ENCODE measurements around the gene KCTD8. TPM values are rescaled to one million over a fixed set of nuclear protein-coding genes. Genes with fewer than 3 reads are reported as not detected.

The KCTD8 gene
- total and polyA plus RNA-seq, 11 donors = 0.15 to 2.9 (median 0.17) TPM; not detected in 8

GRCh38 chr4:44231006-44231405, 217.6 kb downstream of the KCTD8 start:
- H3K27me3 ChIP-seq = no peaks in the 10 kb centered on the region
- 81 to 84% (median 82%) methylated on average over 2 of the region's 2 CpGs for WGBS, 4 donors
- intact Hi-C loops (cut with DNase I) = no loop called here
- no peak for DNase-seq
- H3K36me3 ChIP-seq = no peaks in the 10 kb centered on the region
- no peaks in the 10 kb centered on the region for H3K4me1 ChIP-seq
- ATAC-seq = no peak
- H3K4me3 ChIP-seq = no peak overlapping the region
- peaks cover 0 to 6% (median 0%) of the 10 kb centered on the region in 12 donors for H3K9me3 ChIP-seq
- no peak for TF ChIP-seq CTCF (IDR thresholded peaks at IDR 0.05)
- TF ChIP-seq POLR2A (IDR thresholded peaks at IDR 0.05) = no peak
- H3K27ac ChIP-seq = no peak overlapping the region

GRCh38 chr4:44228326-44228725, 220.3 kb downstream of the KCTD8 start:
- intact Hi-C loops (cut with DNase I) = no loop called here
- WGBS, 4 donors = 64 to 78% (median 73%) methylated on average over 1 of the region's 1 CpG
- H3K27ac ChIP-seq = no peak overlapping the region

GRCh38 chr4:44221407-44221806, 227.2 kb downstream of the KCTD8 start:
- WGBS, 4 donors = 68 to 83% (median 78%) methylated on average over 4 of the region's 4 CpGs
- Histone ChIP-seq H3K4me1 (no peaks in the 10 kb centered on the region), H3K4me3 (no peak overlapping the region), H3K9me3 (peaks cover 0 to 9% (median 0%) of the 10 kb centered on the region in 12 donors), H3K27ac (no peak overlapping the region), H3K36me3 (no peaks in the 10 kb centered on the region), H3K27me3 (no peaks in the 10 kb centered on the region)
- ATAC-seq = no peak
- intact Hi-C loops (cut with DNase I) = no loop called here
- no peak for DNase-seq
- no peak for TF ChIP-seq POLR2A (IDR thresholded peaks at IDR 0.05)
- TF ChIP-seq CTCF (IDR thresholded peaks at IDR 0.05) = no peak

More at GRCh38 chr4:44228326-44228725, 220.3 kb downstream of the KCTD8 start:
- DNase-seq = no peak
- TF ChIP-seq CTCF (IDR thresholded peaks at IDR 0.05) (no peak), POLR2A (IDR thresholded peaks at IDR 0.05) (no peak)
- Histone ChIP-seq H3K4me3 (no peak overlapping the region), H3K36me3 (no peaks in the 10 kb centered on the region), H3K9me3 (peaks cover 0 to 11% (median 0%) of the 10 kb centered on the region in 12 donors), H3K4me1 (no peaks in the 10 kb centered on the region), H3K27me3 (no peaks in the 10 kb centered on the region)
- ATAC-seq = no peak

- H3K9me3 ChIP-seq = peaks cover 0 to 3% (median 0%) of the 10 kb centered on the region in 12 donors
- intact Hi-C loops (cut with DNase I) = no loop called here
- no peaks in the 10 kb centered on the region for H3K4me1 ChIP-seq
- H3K36me3 ChIP-seq = no peaks in the 10 kb centered on the region
- H3K27ac ChIP-seq = no peak overlapping the region
- DNase-seq (no peak), ATAC-seq (no peak)
- TF ChIP-seq CTCF (IDR thresholded peaks at IDR 0.05) (no peak), POLR2A (IDR thresholded peaks at IDR 0.05) (no peak)
- no peak overlapping the region for H3K4me3 ChIP-seq
- no peaks in the 10 kb centered on the region for H3K27me3 ChIP-seq
These were observed 237.9 kb downstream of the KCTD8 start for GRCh38 chr4:44210750-44211149.
